ENCODE data around the gene MTHFD1L. TPM values are rescaled to one million over a fixed set of nuclear protein-coding genes. Genes with fewer than 3 reads are reported as not detected.

Gene MTHFD1L
- total RNA-seq, 4 donors from 2014 or later: 3.0 to 9.4 (median 5.2) TPM

DNA sequence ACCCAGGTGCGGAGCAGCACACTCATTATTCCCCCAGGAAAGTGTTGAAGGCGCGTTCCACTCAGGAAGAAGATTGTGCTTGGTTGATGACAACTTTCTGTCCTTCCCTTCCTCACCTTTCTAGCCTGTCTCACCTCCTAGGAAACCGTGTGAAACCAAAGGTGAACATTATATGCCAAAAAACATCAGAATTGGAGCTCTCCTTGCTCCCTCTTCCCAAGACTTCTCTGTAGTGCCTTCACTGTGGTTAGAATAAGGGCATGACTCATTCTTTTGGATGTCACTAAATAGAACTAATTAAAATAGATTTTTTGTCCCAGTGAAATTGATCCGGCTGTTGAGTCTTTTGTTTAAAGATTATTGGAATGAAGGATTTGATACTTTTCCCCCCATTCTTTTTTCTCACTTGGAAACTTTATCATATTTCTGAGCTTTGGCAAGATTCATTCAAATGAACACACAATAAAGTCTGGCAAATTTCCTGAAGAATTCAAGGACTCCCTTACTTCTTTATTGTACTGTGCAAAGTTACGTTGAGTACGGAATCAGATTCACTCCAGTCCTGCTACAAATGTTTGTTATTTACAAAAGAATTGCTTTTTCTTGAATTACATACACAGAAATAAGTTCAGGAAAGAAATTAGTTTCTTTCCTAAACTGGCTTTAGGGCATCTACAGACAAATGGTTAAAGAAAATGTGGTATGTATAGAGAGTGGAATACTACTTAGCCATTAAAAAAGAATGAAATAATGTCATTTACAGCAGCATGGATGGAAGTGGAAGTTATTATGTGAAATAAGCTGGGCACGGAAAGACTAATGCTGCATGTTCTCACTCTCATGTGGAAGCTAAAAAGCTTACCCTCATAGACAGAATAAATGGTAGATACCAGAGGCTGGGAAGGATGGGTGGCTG, 231.4 kb downstream of the MTHFD1L start:
- Histone ChIP-seq H3K27me3 (no peaks in the 10 kb centered on the region), H3K36me3 (no peaks in the 10 kb centered on the region), H3K27ac (no peak overlapping the region), H3K9me3 (no peaks in the 10 kb centered on the region), H3K4me1 (peaks cover 5% of the 10 kb centered on the region), H3K4me3 (no peak overlapping the region)
- DNase-seq (ENCODE audit: low spot score in 2 of 2): no peak
- WGBS: 87% methylated on average over 8 of the region's 8 CpGs
- TF ChIP-seq POLR2AphosphoS5 (IDR thresholded peaks at IDR 0.05): no peak

GRCh38 chr6:151098166-151098565, 232.7 kb downstream of the MTHFD1L start:
- TF ChIP-seq, protein P1, sequence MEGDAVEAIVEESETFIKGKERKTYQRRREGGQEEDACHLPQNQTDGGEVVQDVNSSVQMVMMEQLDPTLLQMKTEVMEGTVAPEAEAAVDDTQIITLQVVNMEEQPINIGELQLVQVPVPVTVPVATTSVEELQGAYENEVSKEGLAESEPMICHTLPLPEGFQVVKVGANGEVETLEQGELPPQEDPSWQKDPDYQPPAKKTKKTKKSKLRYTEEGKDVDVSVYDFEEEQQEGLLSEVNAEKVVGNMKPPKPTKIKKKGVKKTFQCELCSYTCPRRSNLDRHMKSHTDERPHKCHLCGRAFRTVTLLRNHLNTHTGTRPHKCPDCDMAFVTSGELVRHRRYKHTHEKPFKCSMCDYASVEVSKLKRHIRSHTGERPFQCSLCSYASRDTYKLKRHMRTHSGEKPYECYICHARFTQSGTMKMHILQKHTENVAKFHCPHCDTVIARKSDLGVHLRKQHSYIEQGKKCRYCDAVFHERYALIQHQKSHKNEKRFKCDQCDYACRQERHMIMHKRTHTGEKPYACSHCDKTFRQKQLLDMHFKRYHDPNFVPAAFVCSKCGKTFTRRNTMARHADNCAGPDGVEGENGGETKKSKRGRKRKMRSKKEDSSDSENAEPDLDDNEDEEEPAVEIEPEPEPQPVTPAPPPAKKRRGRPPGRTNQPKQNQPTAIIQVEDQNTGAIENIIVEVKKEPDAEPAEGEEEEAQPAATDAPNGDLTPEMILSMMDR (IDR thresholded peaks at IDR 0.05): no peak
- TF ChIP-seq EP300 (IDR thresholded peaks at IDR 0.05) (no peak), POLR2AphosphoS5 (IDR thresholded peaks at IDR 0.05) (no peak), POLR2A (IDR thresholded peaks at IDR 0.05) (no peak)
- Histone ChIP-seq H3K36me3 (no peaks in the 10 kb centered on the region), H3K4me3 (no peak overlapping the region), H3K27ac (no peak overlapping the region), H3K4me1 (peaks cover 5% of the 10 kb centered on the region), H3K9me3 (no peaks in the 10 kb centered on the region), H3K27me3 (no peaks in the 10 kb centered on the region)
- peak in 1 of 2 donors; percentile 28 for DNase-seq (ENCODE audit: low spot score in 2 of 2)
- 90% methylated on average over 4 of the region's 4 CpGs for WGBS

DNA sequence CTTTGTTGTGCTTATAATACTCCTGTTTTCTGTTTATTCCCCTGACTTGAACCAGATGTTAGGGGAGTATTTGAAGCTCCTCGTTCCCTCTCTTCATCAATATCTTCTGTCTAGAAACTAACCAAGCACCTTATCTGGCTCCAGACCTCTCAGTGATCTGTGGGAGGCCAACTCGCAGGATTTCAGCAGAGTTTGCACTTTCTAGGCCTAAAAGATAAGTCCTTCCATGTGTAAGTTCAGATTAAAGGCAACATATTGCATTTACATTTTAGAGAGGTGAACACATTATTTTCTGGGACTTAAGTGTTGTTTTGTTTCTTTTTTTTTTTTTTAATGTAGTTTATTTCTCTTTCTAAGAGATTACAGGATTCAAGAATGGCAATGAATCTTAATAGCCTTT, 234.8 kb downstream of the MTHFD1L start:
- H3K27ac ChIP-seq: no peak overlapping the region
- 78% methylated on average over 2 of the region's 2 CpGs for WGBS
- peaks cover 5% of the 10 kb centered on the region for H3K4me1 ChIP-seq
- no peaks in the 10 kb centered on the region for H3K27me3 ChIP-seq
- H3K36me3 ChIP-seq: no peaks in the 10 kb centered on the region
- TF ChIP-seq EP300 (IDR thresholded peaks at IDR 0.05) (no peak), POLR2A (IDR thresholded peaks at IDR 0.05) (no peak), POLR2AphosphoS5 (IDR thresholded peaks at IDR 0.05) (no peak)
- TF ChIP-seq, protein P1 (IDR thresholded peaks at IDR 0.05): no peak
- H3K9me3 ChIP-seq: no peaks in the 10 kb centered on the region
- DNase-seq (ENCODE audit: low spot score in 2 of 2): no peak
- no peak overlapping the region for H3K4me3 ChIP-seq

DNA sequence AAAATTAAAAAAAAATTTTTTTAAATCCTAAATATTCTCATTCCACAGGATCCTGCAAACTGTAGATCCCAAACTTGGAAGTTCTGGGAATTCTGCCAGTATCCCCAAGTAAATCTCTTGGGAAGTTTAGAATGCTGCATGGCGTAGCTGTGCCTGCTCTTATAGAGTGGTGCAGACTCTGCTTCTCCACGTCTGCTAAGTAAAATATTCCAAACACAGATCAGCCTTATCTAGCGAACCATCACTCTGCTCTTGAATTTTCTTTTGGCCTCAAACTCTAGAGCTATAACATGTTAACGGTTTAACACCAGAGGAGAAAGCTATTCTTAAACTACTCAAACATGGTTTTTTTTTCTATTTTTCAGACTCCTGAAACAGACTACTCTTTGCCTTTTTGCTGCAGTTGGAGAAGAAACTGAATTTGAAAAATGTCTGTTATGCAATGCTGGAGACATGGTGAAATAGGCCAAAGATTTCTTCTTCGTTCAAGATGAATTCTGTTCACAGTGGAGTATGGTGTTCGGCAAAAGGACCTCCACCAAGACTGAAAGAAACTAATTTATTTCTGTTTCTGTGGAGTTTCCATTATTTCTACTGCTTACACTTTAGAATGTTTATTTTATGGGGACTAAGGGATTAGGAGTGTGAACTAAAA, 235.8 kb downstream of the MTHFD1L start:
- H3K36me3 ChIP-seq: no peaks in the 10 kb centered on the region
- H3K27ac ChIP-seq: no peak overlapping the region
- peaks cover 5% of the 10 kb centered on the region for H3K4me1 ChIP-seq
- DNase-seq (ENCODE audit: low spot score in 2 of 2): no peak
- no peaks in the 10 kb centered on the region for H3K27me3 ChIP-seq
- H3K9me3 ChIP-seq: no peaks in the 10 kb centered on the region
- TF ChIP-seq POLR2AphosphoS5 (IDR thresholded peaks at IDR 0.05): no peak
- TF ChIP-seq EP300 (IDR thresholded peaks at IDR 0.05): no peak
- TF ChIP-seq, protein P1 (IDR thresholded peaks at IDR 0.05): no peak
- no peak for TF ChIP-seq POLR2A (IDR thresholded peaks at IDR 0.05)
- no peak overlapping the region for H3K4me3 ChIP-seq
- 65% methylated on average over 6 of the region's 6 CpGs for WGBS

- DNase-seq (ENCODE audit: low spot score in 2 of 2): no peak
- Histone ChIP-seq H3K27ac (no peak overlapping the region), H3K4me1 (no peaks in the 10 kb centered on the region)
Measured at GRCh38 chr6:151101816-151102694, 236.6 kb downstream of the MTHFD1L start.

More at GRCh38 chr6:151101816-151102694, 236.6 kb downstream of the MTHFD1L start:
- WGBS: 76% methylated on average over 10 of the region's 10 CpGs
- Histone ChIP-seq H3K9me3 (no peaks in the 10 kb centered on the region), H3K4me3 (no peak overlapping the region), H3K36me3 (no peaks in the 10 kb centered on the region), H3K27me3 (no peaks in the 10 kb centered on the region)
- TF ChIP-seq POLR2A (IDR thresholded peaks at IDR 0.05): no peak
- no peak for TF ChIP-seq EP300 (IDR thresholded peaks at IDR 0.05)
- TF ChIP-seq POLR2AphosphoS5 (IDR thresholded peaks at IDR 0.05): no peak
- TF ChIP-seq, protein P1 (IDR thresholded peaks at IDR 0.05): no peak
